Stimulated activated CD4-positive, alpha-beta T cell treated with anti-CD3 and anti-CD28 coated beads, Interleukin-1b, Interleukin-23, amount 100 ng/mL, for 1 hour (primary cell): ENCODE data around the gene VWF.
"Not testable (repeated sequence)": the region's sequence is repeated elsewhere in the genome, so short reads cannot be mapped to it uniquely, and the experiment has no call there.

Experiments
- DNase-seq, 2 donors: peaks; one replicate each; pipeline ENCODE4 v3.0.0-alpha.2; 2020; ENCODE audit warnings: low read depth in 2 of 2

The VWF gene

DNA sequence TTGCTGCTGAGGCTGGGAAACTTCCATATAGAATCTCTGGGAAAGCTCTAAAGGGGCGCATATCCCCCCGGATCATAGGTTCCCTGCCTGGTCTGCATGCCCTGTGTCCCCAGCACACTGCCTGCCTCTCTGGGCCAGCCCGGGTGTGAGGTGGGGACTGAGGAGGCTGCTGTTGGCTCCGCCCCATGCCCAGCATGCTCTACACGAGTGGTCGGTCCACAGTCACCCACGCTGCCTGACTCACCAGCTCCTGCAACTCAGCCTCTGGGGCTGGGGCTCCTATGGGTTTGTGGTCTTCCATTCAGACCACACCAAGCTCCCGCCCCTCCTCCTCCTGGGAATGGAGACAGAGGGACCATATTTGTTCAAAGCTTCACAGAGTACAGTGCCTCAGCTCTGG is 90.9 kb downstream of the VWF start:
- no peak for DNase-seq

- no peak for DNase-seq
Observed at GRCh38 chr12:6032726-6033125, 91.7 kb downstream of the VWF start.

DNA sequence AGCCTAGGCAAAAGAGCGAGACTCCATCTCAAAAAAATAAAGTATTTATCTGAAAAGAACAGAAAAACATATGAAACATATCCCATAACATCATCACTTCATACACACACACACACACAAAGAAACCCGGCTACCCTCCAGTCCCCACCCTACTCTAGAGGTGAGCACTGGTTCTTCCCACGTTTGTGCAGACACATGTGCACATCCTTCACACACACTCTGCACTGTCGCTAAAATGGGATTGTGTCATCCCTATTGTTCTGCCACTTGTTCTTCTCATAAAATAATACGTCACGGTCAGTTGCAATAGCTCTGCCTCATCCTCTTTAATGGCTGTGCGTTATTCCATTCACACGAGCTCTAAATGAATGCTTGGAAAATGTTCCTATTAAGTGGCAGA is 93.5 kb downstream of the VWF start:
- DNase-seq: no peak

DNA sequence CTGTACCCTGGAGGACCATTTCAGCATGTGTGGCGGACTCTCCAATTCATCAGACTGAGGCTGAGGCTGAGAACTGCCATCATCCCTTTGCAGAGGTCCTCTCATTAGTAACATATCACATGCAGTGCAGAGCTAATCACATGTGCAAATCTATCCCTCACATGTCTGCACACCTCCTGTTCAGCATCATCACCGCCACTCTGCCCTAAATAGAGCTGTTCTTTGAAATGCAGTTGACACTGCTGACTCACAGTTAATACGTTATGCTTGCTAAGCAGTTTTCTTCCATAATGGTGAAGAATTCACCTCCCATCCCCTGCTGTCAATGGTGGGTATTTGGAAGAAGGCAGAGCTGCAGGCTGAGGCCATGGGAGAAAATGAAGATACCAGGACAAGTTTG is 94.4 kb downstream of the VWF start:
- DNase-seq: no peak

- no peak for DNase-seq
Observed at GRCh38 chr12:6029401-6029800, 95.1 kb downstream of the VWF start.

- DNase-seq: no peak
Observed at GRCh38 chr12:6026998-6027397, 97.5 kb downstream of the VWF start.

DNA sequence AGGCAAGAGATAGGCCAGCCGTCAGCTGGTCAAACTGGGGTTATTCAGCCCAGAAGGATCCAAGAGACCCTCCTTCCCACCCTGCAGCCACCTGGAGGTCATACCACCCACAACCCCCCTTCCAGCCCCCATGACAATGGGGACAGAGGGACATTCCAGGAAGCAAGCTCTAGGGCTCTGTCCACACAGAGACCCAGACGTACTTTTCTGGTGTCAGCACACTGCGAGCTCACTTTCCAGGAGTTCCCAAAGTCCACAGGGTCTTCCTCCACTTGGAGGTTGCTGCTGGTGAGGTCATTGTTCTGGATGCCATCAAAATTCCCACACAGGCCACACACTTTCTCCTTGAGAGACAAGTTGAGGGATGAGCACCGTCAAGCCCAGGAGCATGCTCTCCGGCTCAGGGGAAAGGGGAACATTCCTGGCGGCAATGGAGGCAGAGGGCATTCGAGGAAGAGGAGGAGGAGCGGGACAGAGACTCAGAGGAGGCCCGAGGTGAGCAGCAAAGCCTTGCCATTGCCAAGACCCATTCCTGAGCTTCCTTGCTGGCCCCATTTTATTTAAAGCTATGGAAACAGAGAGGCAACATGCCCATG is 98.7 kb downstream of the VWF start:
- not testable (repeated sequence) for DNase-seq

GRCh38 chr12:6024066-6024465 is 100.4 kb downstream of the VWF start:
- DNase-seq: not testable (repeated sequence)

DNA sequence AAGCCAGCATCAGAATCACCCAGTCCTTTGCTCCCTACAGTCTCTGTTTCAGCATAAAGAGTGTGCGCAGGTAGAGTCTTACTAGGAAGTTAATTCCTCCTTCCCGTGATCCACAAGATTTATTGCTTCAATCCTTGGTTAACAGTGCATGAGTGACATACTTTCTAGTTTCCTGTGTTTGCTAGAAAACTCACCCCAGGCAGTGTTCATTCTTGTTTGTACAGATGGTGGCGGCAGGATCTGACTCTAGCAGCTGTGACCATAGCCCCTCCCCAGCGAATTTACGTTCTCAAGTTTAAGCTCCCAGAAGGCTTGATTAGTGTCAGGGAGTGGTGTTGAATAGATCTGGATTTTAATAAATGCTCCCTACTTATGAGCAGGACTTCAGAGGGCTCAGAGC is 103.5 kb downstream of the VWF start:
- no peak for DNase-seq

- DNase-seq: not testable (repeated sequence)
Observed at GRCh38 chr12:6020511-6020910, 104.0 kb downstream of the VWF start.

DNA sequence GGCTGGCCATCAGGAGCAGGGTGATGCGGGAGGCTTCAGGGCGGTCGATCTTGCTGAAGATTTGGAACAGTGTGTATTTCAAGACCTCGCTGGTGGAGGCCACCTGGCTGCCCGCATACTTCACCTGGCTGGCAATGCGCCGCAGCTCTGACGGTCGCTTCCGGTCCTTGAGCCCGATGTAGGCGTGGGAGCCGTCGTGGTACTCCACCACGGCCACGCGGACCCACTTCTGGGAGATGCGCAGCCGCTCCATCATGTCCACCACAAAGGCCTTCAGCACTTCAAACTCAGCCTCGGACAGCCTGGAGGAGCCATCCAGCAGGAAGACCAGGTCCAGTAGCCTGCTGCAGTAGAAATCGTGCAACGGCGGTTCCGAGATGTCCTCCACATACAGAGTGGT is 105.2 kb downstream of the VWF start:
- DNase-seq: not testable (repeated sequence)

DNA sequence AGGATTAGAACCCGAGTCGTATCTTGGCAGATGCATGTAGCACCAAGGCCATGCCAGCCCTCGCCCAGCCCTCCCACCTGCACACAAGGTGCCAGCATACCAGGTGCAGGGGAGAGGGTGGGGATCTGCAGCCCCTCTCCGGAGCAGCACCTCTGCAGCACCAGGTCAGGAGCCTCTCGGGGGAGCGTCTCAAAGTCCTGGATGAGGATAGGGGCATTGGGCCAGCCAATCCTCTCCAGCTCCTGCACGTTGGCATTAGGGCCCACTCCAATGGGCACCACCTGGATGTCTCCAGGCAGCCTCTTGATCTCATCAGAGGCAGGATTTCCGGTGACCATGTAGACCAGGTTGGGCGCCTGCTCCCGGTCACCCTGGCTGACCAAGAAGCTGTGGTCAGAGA is 106.2 kb downstream of the VWF start:
- no peak for DNase-seq

GRCh38 chr12:6016756-6017155 is 107.7 kb downstream of the VWF start:
- no peak for DNase-seq

DNA sequence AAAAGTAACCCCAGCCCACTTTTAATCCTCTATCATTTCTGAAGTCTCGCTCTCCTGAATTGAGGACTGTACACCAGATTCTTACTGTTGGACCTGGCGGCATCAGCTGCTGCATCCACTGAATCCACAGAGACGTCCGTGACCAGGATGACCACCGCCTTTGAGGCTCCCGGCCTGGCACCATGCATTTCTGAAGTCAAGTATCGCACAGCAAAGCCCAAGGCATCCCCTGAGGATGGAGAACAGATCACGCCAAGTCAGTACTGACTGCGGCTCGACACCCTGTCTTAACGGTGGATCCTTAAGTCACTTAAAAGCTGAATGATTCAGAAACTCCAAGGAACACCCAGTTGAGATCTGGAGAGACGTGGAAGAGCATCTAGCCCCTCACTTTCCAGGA is 108.5 kb downstream of the VWF start:
- not testable (repeated sequence) for DNase-seq

GRCh38 chr12:6015271-6015670 is 109.2 kb downstream of the VWF start:
- not testable (repeated sequence) for DNase-seq

- DNase-seq: not testable (repeated sequence)
Observed at GRCh38 chr12:6010631-6011350, 113.7 kb downstream of the VWF start.

GRCh38 chr12:5997260-5997659 is 127.2 kb downstream of the VWF start:
- DNase-seq: no peak

- no peak for DNase-seq
Observed at GRCh38 chr12:5996459-5996858, 128.0 kb downstream of the VWF start.

GRCh38 chr12:5989621-5990020 is 134.8 kb downstream of the VWF start:
- no peak for DNase-seq

DNA sequence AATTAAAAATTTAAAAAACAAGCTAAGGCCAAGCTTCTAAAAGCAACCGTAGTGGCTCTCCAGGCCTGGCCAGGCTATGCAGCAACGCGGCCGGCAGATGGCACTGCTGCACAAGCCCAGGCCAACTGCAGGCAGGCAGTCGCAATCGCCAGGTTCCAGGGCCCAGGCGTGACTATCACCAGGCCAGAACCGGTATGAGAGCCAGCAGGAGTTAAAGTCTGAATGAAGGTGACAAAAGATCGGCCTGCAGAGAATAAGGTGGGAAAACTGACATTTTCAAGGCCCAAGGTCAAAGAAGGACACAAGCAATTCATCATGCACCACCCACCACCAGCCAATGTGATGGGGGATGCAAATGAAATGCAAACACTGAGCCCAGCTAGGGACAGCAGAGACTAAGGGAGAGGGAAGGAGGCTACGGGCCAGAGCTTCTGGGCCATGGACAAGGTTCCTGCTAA is 135.8 kb downstream of the VWF start:
- DNase-seq: peak; percentile 12 to 57

DNA sequence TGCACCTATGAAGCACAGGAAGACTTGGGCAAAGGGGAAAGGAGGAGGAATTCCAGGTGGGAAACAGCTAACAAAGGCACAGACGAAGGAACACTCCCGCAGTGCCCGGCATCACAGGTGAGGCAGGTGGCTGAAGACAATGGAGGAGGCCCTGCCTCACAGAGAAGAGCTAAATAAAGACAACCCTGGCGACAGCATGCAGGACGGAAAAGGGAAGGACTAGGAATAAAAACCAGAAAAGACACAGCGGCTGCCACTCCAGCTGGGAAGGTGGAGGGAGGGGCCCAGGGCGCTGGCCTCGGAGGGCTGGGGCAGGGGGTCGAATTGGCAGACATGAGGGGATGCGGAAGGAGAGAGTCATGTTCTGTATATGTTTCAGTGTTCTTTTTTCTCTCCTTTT is 136.4 kb downstream of the VWF start:
- DNase-seq: no peak

DNA sequence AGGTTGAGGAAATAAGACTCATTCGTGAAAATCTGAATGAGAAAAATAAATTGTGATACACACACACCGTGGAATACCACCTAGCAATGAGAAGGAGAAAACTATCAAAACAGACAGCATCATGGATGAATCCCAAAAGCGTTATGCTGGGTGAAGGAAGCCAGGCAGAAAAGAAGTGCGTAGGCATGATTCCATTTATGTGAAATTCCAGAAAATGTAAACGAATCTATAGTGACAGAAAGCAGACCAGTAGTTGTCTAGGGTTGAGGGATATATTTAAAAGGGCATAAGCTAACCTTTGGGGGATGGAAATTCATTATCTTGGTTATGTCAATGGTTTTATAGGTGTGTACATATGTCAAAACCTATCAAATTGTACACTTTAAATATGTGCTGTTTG is 136.9 kb downstream of the VWF start:
- no peak for DNase-seq

GRCh38 chr12:5985471-5985870 is 139.0 kb downstream of the VWF start:
- no peak for DNase-seq

DNA sequence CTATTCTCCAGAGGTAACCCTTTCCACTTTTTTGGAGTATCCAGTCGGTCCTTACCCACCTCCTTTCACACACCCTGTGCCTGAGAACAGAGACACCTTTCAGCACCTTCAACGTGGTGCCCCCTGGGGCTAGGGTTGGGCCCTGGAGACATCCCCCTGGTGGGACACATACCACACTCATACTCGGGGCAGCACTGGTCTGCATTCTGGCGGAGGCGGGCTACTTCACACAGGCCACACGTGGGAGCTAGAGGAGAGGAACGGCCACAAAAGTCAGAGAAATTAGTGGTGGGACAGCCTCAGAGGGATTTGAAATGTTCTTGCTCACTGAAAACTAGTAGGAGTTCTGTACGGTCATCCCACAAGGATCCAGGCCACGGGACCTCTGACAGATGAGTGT is 139.6 kb downstream of the VWF start:
- no peak for DNase-seq
